Glomerular visceral epithelial cell (primary cell): ENCODE data around the gene TRERF1.
"Not testable (repeated sequence)": the region's sequence is repeated elsewhere in the genome, so short reads cannot be mapped to it uniquely, and the experiment has no call there.

ENCODE experiments used
- DNase-seq: peaks from one replicate; pipeline ENCODE4 v3.0.0-alpha.2; 2016; ENCODE audit errors: extremely low spot score

Gene TRERF1

GRCh38 chr6:42224222-42225028 is 227.3 kb downstream of the TRERF1 start:
- DNase-seq = peak; percentile 75

GRCh38 chr6:42222448-42222847 is 229.3 kb downstream of the TRERF1 start:
- DNase-seq = no peak

- DNase-seq = no peak
Observed at GRCh38 chr6:42221546-42221945, 230.2 kb downstream of the TRERF1 start.

GRCh38 chr6:42220807-42221206 is 230.9 kb downstream of the TRERF1 start:
- DNase-seq = no peak

- peak; percentile 95 for DNase-seq
Observed at GRCh38 chr6:42217519-42218367, 234.0 kb downstream of the TRERF1 start, which contains the start of gene MRPS10. MRPS10 (minus strand) TSS chr6:42217861; CDS start chr6:42217849, 12 bp downstream.

- no peak for DNase-seq
Observed at GRCh38 chr6:42217157-42217518, 234.6 kb downstream of the TRERF1 start.

GRCh38 chr6:42216495-42216894 is 235.2 kb downstream of the TRERF1 start:
- DNase-seq = not testable (repeated sequence)

GRCh38 chr6:42212442-42212841 is 239.3 kb downstream of the TRERF1 start:
- DNase-seq = no peak

- no peak for DNase-seq
Observed at GRCh38 chr6:42211726-42212125, 240.0 kb downstream of the TRERF1 start.

- no peak for DNase-seq
Observed at GRCh38 chr6:42210551-42210950, 241.2 kb downstream of the TRERF1 start.

- not testable (repeated sequence) for DNase-seq
Observed at GRCh38 chr6:42207559-42207958, 244.2 kb downstream of the TRERF1 start.

- no peak for DNase-seq
Observed at GRCh38 chr6:42204768-42205282, 246.9 kb downstream of the TRERF1 start.

GRCh38 chr6:42203183-42203582 is 248.5 kb downstream of the TRERF1 start:
- no peak for DNase-seq

- DNase-seq = not testable (repeated sequence)
Observed at GRCh38 chr6:42202131-42202915, 249.4 kb downstream of the TRERF1 start.

GRCh38 chr6:42201382-42201781 is 250.3 kb downstream of the TRERF1 start:
- DNase-seq = no peak

GRCh38 chr6:42200035-42200434 is 251.7 kb downstream of the TRERF1 start:
- DNase-seq = peak; percentile 85

- peak; percentile 96 for DNase-seq
Observed at GRCh38 chr6:42199106-42199981, 252.4 kb downstream of the TRERF1 start.

- DNase-seq = peak; percentile 61
Observed at GRCh38 chr6:42197555-42198362, 254.0 kb downstream of the TRERF1 start.

GRCh38 chr6:42195415-42195814 is 256.3 kb downstream of the TRERF1 start:
- DNase-seq = no peak

GRCh38 chr6:42194056-42194455 is 257.7 kb downstream of the TRERF1 start:
- DNase-seq = no peak
